ENCODE data around the gene ATF5. TPM values are rescaled to one million over a fixed set of nuclear protein-coding genes. Genes with fewer than 3 reads are reported as not detected.

ATF5 gene
- total RNA-seq, 2 experiments from 2014 or later = 16.3 to 19.1 TPM

DNA sequence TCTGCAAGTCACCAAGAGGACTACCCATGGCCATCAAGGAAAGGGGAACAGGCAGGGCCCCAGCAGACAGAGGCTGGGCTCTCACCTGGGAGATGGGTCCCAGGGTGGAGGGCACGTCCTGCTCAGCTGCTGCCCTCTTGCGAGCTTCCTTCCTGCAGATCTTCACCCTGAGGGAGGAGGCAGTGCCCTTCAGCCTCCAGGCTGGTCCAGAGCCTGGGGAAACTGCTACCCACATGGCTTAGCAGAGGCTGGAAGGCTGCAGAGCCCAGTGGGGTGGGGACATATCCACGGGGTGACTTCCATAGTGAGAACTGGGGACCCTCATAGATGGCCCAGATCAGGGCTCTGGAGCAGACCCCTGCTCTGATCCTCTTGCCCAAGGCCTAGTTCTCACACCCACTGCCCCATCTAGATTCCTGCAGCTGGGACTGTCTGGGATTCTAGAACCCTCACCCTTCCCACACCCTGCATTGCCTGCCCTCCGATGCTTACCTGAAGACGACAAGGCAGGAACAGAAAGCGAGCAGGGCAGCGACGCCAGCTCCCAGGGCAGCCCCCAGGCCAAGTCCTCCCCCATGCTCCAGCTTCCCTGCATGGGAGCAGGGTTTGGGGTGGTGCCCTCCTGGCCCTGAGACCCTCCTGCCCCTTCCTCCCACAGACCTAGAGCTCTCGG lies 22.9 kb downstream of the ATF5 start:
- peaks cover 0 to 7% of the 10 kb centered on the region in 2 experiments for H3K9me3 ChIP-seq (ENCODE audit: control insufficient read depth in 1 of 2, insufficient read depth in 1 of 2, low read length in 2 of 2)
- ATAC-seq (ENCODE audit: poor library complexity) (no peak), DNase-seq (no peak)
- H3K27ac ChIP-seq (ENCODE audit: low read depth in 1 of 2, low read length in 2 of 2) = no peak overlapping the region
- Mint-ChIP-seq H3K27me3 (peaks cover 27% of the 10 kb centered on the region), H3K4me1 (ENCODE audit: low read depth) (no peaks in the 10 kb centered on the region), H3K27ac (no peak overlapping the region), H3K9me3 (no peaks in the 10 kb centered on the region), H3K36me3 (ENCODE audit: low read depth) (no peaks in the 10 kb centered on the region), H3K4me3 (no peak overlapping the region)
- CTCF ChIA-PET = no interaction called here
- peaks cover 6% of the 10 kb centered on the region for H3K4me1 ChIP-seq (ENCODE audit: insufficient read depth, low read length)
- POLR2A ChIA-PET = no interaction called here
- intact Hi-C loops (cut with DNase I, micrococcal nuclease) = no loop called here
- H3K4me3 ChIP-seq (ENCODE audit: low read length) = no peak overlapping the region
- no peaks in the 10 kb centered on the region for H3K36me3 ChIP-seq (ENCODE audit: insufficient read depth, low read length)
- no peak for TF ChIP-seq CTCF (IDR thresholded peaks at IDR 0.05)
- peaks cover 0 to 7% of the 10 kb centered on the region in 2 experiments for H3K27me3 ChIP-seq (ENCODE audit: control insufficient read depth in 1 of 2, insufficient read depth in 2 of 2, low read length in 2 of 2)

- no peak for DNase-seq
- Histone ChIP-seq H3K4me3 (ENCODE audit: low read length) (no peak overlapping the region), H3K27me3 (ENCODE audit: control insufficient read depth in 1 of 2, insufficient read depth in 2 of 2, low read length in 2 of 2) (peaks cover 0 to 7% of the 10 kb centered on the region in 2 experiments), H3K9me3 (ENCODE audit: control insufficient read depth in 1 of 2, insufficient read depth in 1 of 2, low read length in 2 of 2) (peaks cover 0 to 7% of the 10 kb centered on the region in 2 experiments), H3K36me3 (ENCODE audit: insufficient read depth, low read length) (no peaks in the 10 kb centered on the region), H3K27ac (ENCODE audit: low read depth in 1 of 2, low read length in 2 of 2) (no peak overlapping the region), H3K4me1 (ENCODE audit: insufficient read depth, low read length) (peaks cover 6% of the 10 kb centered on the region)
- Mint-ChIP-seq H3K9me3 (no peaks in the 10 kb centered on the region), H3K27ac (no peak overlapping the region), H3K4me3 (no peak overlapping the region), H3K36me3 (ENCODE audit: low read depth) (no peaks in the 10 kb centered on the region), H3K27me3 (peaks cover 27% of the 10 kb centered on the region), H3K4me1 (ENCODE audit: low read depth) (no peaks in the 10 kb centered on the region)
- TF ChIP-seq CTCF (IDR thresholded peaks at IDR 0.05) = no peak
- ChIA-PET POLR2A (no interaction called here), CTCF (no interaction called here)
- intact Hi-C loops (cut with DNase I, micrococcal nuclease) = no loop called here
- no peak for ATAC-seq (ENCODE audit: poor library complexity)
These were observed 23.5 kb downstream of the ATF5 start for GRCh38 chr19:49952479-49952836.

- TF ChIP-seq CTCF (IDR thresholded peaks at IDR 0.05) = no peak
- Mint-ChIP-seq H3K27ac (no peak overlapping the region), H3K27me3 (peaks cover 29% of the 10 kb centered on the region), H3K4me3 (no peak overlapping the region), H3K4me1 (ENCODE audit: low read depth) (no peaks in the 10 kb centered on the region), H3K36me3 (ENCODE audit: low read depth) (no peaks in the 10 kb centered on the region), H3K9me3 (no peaks in the 10 kb centered on the region)
- peaks cover 0 to 7% of the 10 kb centered on the region in 2 experiments for H3K27me3 ChIP-seq (ENCODE audit: control insufficient read depth in 1 of 2, insufficient read depth in 2 of 2, low read length in 2 of 2)
- ChIA-PET POLR2A (no interaction called here), CTCF (no interaction called here)
- intact Hi-C loops (cut with DNase I, micrococcal nuclease) = no loop called here
- DNase-seq (no peak), ATAC-seq (ENCODE audit: poor library complexity) (no peak)
- no peaks in the 10 kb centered on the region for H3K36me3 ChIP-seq (ENCODE audit: insufficient read depth, low read length)
- peaks cover 0 to 9% of the 10 kb centered on the region in 2 experiments for H3K9me3 ChIP-seq (ENCODE audit: control insufficient read depth in 1 of 2, insufficient read depth in 1 of 2, low read length in 2 of 2)
- no peak overlapping the region for H3K4me3 ChIP-seq (ENCODE audit: low read length)
- H3K27ac ChIP-seq (ENCODE audit: low read depth in 1 of 2, low read length in 2 of 2) = no peak overlapping the region
- H3K4me1 ChIP-seq (ENCODE audit: insufficient read depth, low read length) = peaks cover 6% of the 10 kb centered on the region
These were observed 23.9 kb downstream of the ATF5 start for GRCh38 chr19:49952906-49953305.
